ENCODE results near the gene GALNT2. TPM values are rescaled to one million over a fixed set of nuclear protein-coding genes. Genes with fewer than 3 reads are reported as not detected.
A peak's percentile ranks its signal among the peaks of the same experiment; 100 is the strongest.

GALNT2 gene
- total and polyA plus RNA-seq, 10 of the 15 experiments (the other 5 are each of a cell fraction or from before 2014, with no cell fraction given), result 0.52 to 27.7 (median 16.3) TPM

GRCh38 chr1:230124186-230125128 is 57.4 kb downstream of the GALNT2 start:
- CTCF ChIA-PET, result interaction anchor here (0.6 to 6.6 kb wide), 6 partner anchors 9 to 460 kb away, joined by 3 to 44 read pairs (median 24); no protein-coding TSS in a partner anchor
- Histone ChIP-seq H3K27me3 (replicated peaks in 1 of 2; ENCODE audit: control insufficient read depth in 2 of 2, insufficient read depth in 2 of 2, low read length in 1 of 2) (no peaks in the 10 kb centered on the region), H3K9ac (ENCODE audit: control insufficient read depth, insufficient read depth, low read length) (peak overlapping the region; percentile 3), H3K4me3 (no peak overlapping the region), H4K20me1 (ENCODE audit: control insufficient read depth, insufficient read depth) (no peaks in the 10 kb centered on the region; the same call in 1 of the 2 replicates), H3K36me3 (ENCODE audit: control insufficient read depth in 2 of 2, insufficient read depth in 2 of 2, low read length in 1 of 2) (peaks cover 0 to 2% of the 10 kb centered on the region in 2 experiments; a peak in 2 of 4 replicates), H3K4me1 (ENCODE audit: control insufficient read depth, insufficient read depth, low read length) (peaks cover 60% of the 10 kb centered on the region), H3K79me2 (ENCODE audit: control insufficient read depth, insufficient read depth, low read length) (peaks cover 43% of the 10 kb centered on the region), H3K9me3 (replicated peaks; ENCODE audit: control insufficient read depth, insufficient read depth, low read length) (no peaks in the 10 kb centered on the region), H3K4me2 (ENCODE audit: control insufficient read depth, insufficient read depth) (peak overlapping the region; percentile 91), H2AFZ (ENCODE audit: control insufficient read depth, low read depth, low read length) (no peak overlapping the region), H3K27ac (ENCODE audit: control insufficient read depth, insufficient read depth) (peak overlapping the region; percentile 95)
- FAIRE-seq, result no peak
- ATAC-seq, result peak; percentile 5
- POLR2A ChIA-PET, result interaction anchor here (0.9 to 4.3 kb wide), 9 partner anchors 9 to 58 kb away, joined by 3 to 48 read pairs (median 6); no protein-coding TSS in a partner anchor
- SMC1A ChIA-PET (ENCODE audit: uncharacterized antibody, unreplicated experiment), result interaction anchor here (0.6 to 6.5 kb wide), 12 partner anchors 8 to 89 kb away, joined by 3 to 104 read pairs (median 18); no protein-coding TSS in a partner anchor
- in situ Hi-C loops (cut with MboI) (loop anchor here (5.0 kb wide), 1 partner anchor 88 kb away; no protein-coding TSS in a partner anchor), intact Hi-C loops (cut with micrococcal nuclease; ENCODE audit: unreplicated experiment) (no loop called here)
- DNase-seq (ENCODE audit: low read depth, low spot score), result no peak
- RAD21 ChIA-PET (ENCODE audit: unreplicated experiment), result interaction anchor here (0.9 to 6.7 kb wide), 14 partner anchors 9 to 181 kb away, joined by 3 to 99 read pairs (median 16); partner anchors contain the start of gene GALNT2
- 91% methylated on average over 9 of the region's 9 CpGs for WGBS (ENCODE audit: insufficient coverage, insufficient replicate concordance, low lambda C conversion rate, missing lambda C conversion rate)
- BruUV-seq (replicated peaks), result TSS peak; percentile 58
- TF ChIP-seq STAT1 (conservative IDR thresholded peaks at IDR 0.05) (peak; percentile 72; the same call in 1 of the 2 replicates), RUNX3 (IDR thresholded peaks at IDR 0.05; ENCODE audit: low read length) (peak; percentile 65), ZNF687 (IDR thresholded peaks at IDR 0.05) (peak; percentile 51; the same call in 1 of the 2 replicates), PKNOX1 (IDR thresholded peaks at IDR 0.05) (peak; percentile 61), NFXL1 (IDR thresholded peaks at IDR 0.05; ENCODE audit: borderline replicate concordance) (no peak), SMARCA5 (IDR thresholded peaks at IDR 0.05) (0 out of 2 replicates have a peak, but pooled peaks have one; percentile 11), ESRRA (IDR thresholded peaks at IDR 0.05; ENCODE audit: low read length) (no peak), EGR1 (IDR thresholded peaks at IDR 0.05; ENCODE audit: borderline replicate concordance in 1 of 2, low read depth in 2 of 2, low read length in 2 of 2) (no peak), BMI1 (IDR thresholded peaks at IDR 0.05; ENCODE audit: borderline replicate concordance) (no peak), ZNF592 (IDR thresholded peaks at IDR 0.05) (peak; percentile 20; the same call in 1 of the 2 replicates), MYB (IDR thresholded peaks at IDR 0.05; ENCODE audit: borderline replicate concordance, low read depth, low read length) (no peak), NBN (IDR thresholded peaks at IDR 0.05) (no peak)
